GM12872 (cell line): ENCODE measurements around the gene OR51F1.

Experiments used
- CTCF ChIP-seq: IDR thresholded peaks from 3 replicates; pipeline ENCODE4 v1.5.1; 2011; ENCODE audit warnings: low read depth, mild to moderate bottlenecking, low read length, moderate library complexity; ENCODE audit not compliant: insufficient read depth

The OR51F1 gene

GRCh38 chr11:4768094-4768493 lies 1.6 kb downstream of the OR51F1 start:
- TF ChIP-seq CTCF: no peak

GRCh38 chr11:4766420-4767043 lies 3.2 kb downstream of the OR51F1 start:
- no peak for TF ChIP-seq CTCF

- no peak for TF ChIP-seq CTCF
Measured at GRCh38 chr11:4763096-4763495, 6.6 kb downstream of the OR51F1 start.

GRCh38 chr11:4751201-4751600 lies 18.5 kb downstream of the OR51F1 start:
- no peak for TF ChIP-seq CTCF

- no peak for TF ChIP-seq CTCF
Measured at GRCh38 chr11:4748438-4748837, 21.3 kb downstream of the OR51F1 start.

- no peak for TF ChIP-seq CTCF
Measured at GRCh38 chr11:4740735-4741134, 29.0 kb downstream of the OR51F1 start.

GRCh38 chr11:4727171-4727570 lies 42.6 kb downstream of the OR51F1 start:
- TF ChIP-seq CTCF: no peak
